ENCODE data around the gene MEGF11.

DNA sequence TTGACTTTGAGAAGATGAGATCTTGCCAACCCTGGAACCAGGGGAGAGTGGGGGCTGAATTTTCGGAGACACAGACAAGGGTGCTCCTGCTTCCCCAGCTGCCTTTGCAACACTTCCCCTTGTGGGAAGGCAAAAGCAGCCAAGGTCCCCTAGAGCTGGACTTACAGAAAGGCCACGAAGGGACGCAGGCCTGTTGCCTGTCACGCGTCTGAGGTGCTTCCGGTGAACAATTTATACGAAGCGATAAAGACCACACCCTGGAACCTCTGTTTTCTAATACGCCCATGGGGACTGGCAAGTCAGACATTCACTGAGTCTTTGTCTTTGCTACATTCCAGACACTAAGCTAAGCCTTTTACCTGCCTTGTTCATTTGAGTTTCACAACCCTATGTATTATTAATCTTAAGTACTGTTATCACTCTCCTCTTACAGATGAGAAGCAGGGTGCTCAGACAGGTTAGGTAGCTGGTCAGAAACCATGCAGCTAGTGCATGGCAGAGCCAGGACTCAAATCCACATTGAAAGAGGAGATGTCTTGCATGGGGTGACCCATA lies 13.2 kb downstream of the MEGF11 start:
- TF ChIP-seq, protein P1, sequence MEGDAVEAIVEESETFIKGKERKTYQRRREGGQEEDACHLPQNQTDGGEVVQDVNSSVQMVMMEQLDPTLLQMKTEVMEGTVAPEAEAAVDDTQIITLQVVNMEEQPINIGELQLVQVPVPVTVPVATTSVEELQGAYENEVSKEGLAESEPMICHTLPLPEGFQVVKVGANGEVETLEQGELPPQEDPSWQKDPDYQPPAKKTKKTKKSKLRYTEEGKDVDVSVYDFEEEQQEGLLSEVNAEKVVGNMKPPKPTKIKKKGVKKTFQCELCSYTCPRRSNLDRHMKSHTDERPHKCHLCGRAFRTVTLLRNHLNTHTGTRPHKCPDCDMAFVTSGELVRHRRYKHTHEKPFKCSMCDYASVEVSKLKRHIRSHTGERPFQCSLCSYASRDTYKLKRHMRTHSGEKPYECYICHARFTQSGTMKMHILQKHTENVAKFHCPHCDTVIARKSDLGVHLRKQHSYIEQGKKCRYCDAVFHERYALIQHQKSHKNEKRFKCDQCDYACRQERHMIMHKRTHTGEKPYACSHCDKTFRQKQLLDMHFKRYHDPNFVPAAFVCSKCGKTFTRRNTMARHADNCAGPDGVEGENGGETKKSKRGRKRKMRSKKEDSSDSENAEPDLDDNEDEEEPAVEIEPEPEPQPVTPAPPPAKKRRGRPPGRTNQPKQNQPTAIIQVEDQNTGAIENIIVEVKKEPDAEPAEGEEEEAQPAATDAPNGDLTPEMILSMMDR (IDR thresholded peaks at IDR 0.05; ENCODE audit: insufficient read depth, low read length, poor library complexity, severe bottlenecking) = no peak
- no peak for TF ChIP-seq EZH2phosphoT487 (conservative IDR thresholded peaks at IDR 0.05; ENCODE audit: low read length)
